Right lobe of liver (tissue), 4 donors: ENCODE results near the gene STX2.

Experiments used
- CTCF ChIP-seq, 4 donors: fragments of 200-600 bp in 3 of 4; fragments of 450-650 bp in 1 of 4; IDR thresholded peaks; one replicate each; pipeline versions ENCODE4 v1.5.1 to v1.8.0; 2016 to 2022; ENCODE audit warnings: antibody characterized with exemption in 4 of 4, mild to moderate bottlenecking in 2 of 4
- POLR2A ChIP-seq: fragments of 450-650 bp; IDR thresholded peaks from one replicate; pipeline ENCODE4 v1.6.1; 2017; ENCODE audit warnings: antibody characterized with exemption, mild to moderate bottlenecking
- donor health status: DM: no; HTN: no; CAD: no.
- donor health status: DM: no; HTN: no; CAD: no.
- donor health status: DM: no; HTN: yes; CAD: no.

- TF ChIP-seq CTCF (IDR thresholded peaks at IDR 0.05) (no peak), POLR2A (no peak)
Observed at GRCh38 chr12:130831876-130832405, 7.1 kb downstream of the STX2 start.
